Esophagus (tissue), 2 donors: ENCODE data around the gene HELB. TPM values are rescaled to one million over a fixed set of nuclear protein-coding genes. Genes with fewer than 3 reads are reported as not detected.

Experiments
- H3K27ac ChIP-seq, 2 donors: one replicate each; pipeline ENCODE4 v1.5.1; 2013; ENCODE audit warnings: low read depth in 2 of 2, mild to moderate bottlenecking in 2 of 2, inconsistent platforms in 1 of 2, low read length in 1 of 2, moderate library complexity in 1 of 2
- H3K27me3 ChIP-seq, 2 donors: one replicate each; pipeline ENCODE4 v1.6.1; 2013; ENCODE audit warnings: low read length in 2 of 2, control low read depth in 1 of 2, mild to moderate bottlenecking in 1 of 2; ENCODE audit not compliant: insufficient read depth in 2 of 2, control insufficient read depth in 1 of 2
- H3K36me3 ChIP-seq, 2 donors: one replicate each; pipeline ENCODE4 v1.6.1; 2013; ENCODE audit warnings: low read length in 1 of 2; ENCODE audit not compliant: control insufficient read depth in 2 of 2, insufficient read depth in 2 of 2
- H3K4me1 ChIP-seq, 2 donors: one replicate each; pipeline ENCODE4 v1.6.1; 2013; ENCODE audit warnings: low read length in 1 of 2; ENCODE audit not compliant: control insufficient read depth in 2 of 2, insufficient read depth in 2 of 2
- H3K4me3 ChIP-seq, 2 donors: one replicate each; pipeline ENCODE4 v1.5.1; 2013; ENCODE audit warnings: low read length in 2 of 2, mild to moderate bottlenecking in 2 of 2, low read depth in 1 of 2, moderate library complexity in 1 of 2
- H3K9me3 ChIP-seq, 2 donors: one replicate each; pipeline ENCODE4 v1.6.1; 2013; ENCODE audit warnings: mild to moderate bottlenecking in 2 of 2, low read depth in 1 of 2, low read length in 1 of 2, moderate library complexity in 1 of 2; ENCODE audit not compliant: control insufficient read depth in 2 of 2, insufficient read depth in 1 of 2
- WGBS, 2 donors: extraction: QIAGEN DNeasy Blood & Tissue Kit; methylation state at CpG; one replicate each; pipeline ENCODE4 v1.1.7; 2013; 5-methylcytosine and 5-hydroxymethylcytosine counted together
- polyA plus RNA-seq, 2 donors: library from polyadenylated mRNA; stranded (reverse); fragments of 200-250 nt; gene quantifications; one replicate each; pipeline ENCODE4 v1.2.3, GENCODE V29; 2013
- donor health status: healthy with polysubstance abuse.
- donor health status: Bipolar disorder and iron deficiency.

Gene HELB
- under 1 TPM; 0.31 to 0.57 TPM for polyA plus RNA-seq

DNA sequence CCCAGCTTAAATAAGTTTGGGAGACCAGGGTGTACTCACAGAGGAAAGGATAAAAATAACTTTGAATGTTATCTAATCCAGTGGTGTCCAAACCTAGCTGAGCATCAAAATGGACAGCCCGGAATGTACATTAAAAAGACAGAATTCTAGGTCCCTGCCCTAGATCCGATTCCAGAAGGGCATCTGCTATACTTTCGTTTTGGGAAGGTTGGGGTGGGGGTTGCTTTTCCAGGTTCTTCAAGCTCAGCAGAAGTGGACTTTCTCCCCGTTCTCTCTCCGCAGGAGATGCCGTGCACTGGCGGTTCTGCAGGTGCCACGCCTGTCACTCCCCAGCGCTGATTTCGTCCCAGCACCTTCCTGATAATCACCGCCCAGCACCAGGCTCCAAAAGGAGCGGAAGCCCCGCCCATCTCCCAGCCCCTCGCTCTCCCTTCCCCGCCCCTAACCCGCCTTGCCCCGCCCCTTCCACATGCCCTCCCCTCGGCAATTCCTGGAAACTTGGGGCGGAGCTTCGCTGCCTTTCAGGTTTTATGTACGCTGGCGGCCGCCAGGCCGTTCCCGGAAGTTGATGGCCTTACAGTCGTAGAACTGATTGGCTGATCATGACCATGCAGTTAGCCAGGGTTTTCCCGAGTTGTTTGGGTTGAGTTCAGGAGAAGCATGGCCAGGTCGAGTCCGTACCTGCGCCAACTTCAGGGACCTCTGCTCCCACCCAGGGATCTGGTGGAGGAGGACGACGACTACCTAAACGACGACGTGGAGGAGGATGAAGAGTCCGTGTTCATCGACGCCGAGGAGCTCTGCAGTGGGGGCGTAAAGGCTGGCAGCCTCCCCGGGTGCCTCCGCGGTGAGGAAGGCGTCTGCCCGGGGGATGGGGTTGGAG lies at the start of gene HELB:
Gene HELB, plus strand, starts transcription at position 550 of the 883 bp plus-strand sequence. Its CDS starts 111 bp downstream, at position 661.
- peak within 1 kb of the TSS; percentile 90 to 93 for H3K27ac ChIP-seq
- no peaks in the 10 kb centered on the region for H3K9me3 ChIP-seq
- no peaks in the 10 kb centered on the region for H3K4me1 ChIP-seq
- H3K4me3 ChIP-seq: peak within 1 kb of the TSS; percentile 88 to 96
- H3K27me3 ChIP-seq: no peaks in the 10 kb centered on the region
- H3K36me3 ChIP-seq: no peaks in the 10 kb centered on the region
- 0% methylated on average over 45 of the region's 45 CpGs for WGBS, 2 donors

DNA sequence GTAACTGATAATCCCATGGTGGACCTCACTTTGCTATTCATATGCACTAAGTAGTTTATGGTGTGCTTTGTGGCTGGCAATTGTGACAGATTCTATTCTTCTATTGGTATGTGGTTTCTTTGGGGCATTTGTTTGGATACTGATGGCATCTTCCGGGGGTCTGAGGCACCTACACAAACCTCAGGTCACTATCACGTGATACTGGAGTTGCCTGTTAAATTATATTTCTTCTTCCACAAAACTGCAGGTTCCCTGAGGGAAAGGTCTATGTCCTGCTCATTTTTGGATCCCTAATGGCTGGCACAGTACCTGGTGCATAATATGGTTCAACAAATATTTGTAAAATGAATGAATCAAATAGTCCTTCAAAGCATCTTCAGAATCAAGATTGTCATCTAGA lies 49.5 kb upstream of the HELB start:
- Histone ChIP-seq H3K27me3 (no peaks in the 10 kb centered on the region), H3K36me3 (no peaks in the 10 kb centered on the region), H3K27ac (no peak overlapping the region), H3K4me3 (no peak overlapping the region), H3K4me1 (no peaks in the 10 kb centered on the region), H3K9me3 (no peaks in the 10 kb centered on the region)
- 89 to 92% methylated on average over 2 of the region's 2 CpGs for WGBS, 2 donors

DNA sequence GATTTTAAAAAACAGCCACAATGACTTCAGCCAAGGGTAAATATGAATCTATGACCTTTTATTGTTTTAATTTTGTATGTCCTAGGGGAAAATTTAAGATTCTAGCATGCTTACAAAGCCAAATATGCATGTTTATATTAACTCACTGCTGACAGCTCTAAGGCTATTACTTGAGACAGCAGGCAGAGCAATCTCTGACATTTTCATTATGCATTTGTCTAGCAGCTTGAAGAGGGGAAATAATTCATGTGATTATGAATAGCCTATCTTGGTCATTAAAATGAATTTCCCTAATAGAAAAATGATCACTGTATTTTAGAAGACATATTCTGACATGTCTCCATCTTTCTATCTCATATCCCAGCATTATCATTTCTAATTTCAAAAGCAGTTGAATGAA lies 46.6 kb upstream of the HELB start:
- H3K4me1 ChIP-seq: no peaks in the 10 kb centered on the region
- H3K36me3 ChIP-seq: no peaks in the 10 kb centered on the region
- no peak overlapping the region for H3K27ac ChIP-seq
- H3K27me3 ChIP-seq: no peaks in the 10 kb centered on the region
- no peak overlapping the region for H3K4me3 ChIP-seq
- no peaks in the 10 kb centered on the region for H3K9me3 ChIP-seq

DNA sequence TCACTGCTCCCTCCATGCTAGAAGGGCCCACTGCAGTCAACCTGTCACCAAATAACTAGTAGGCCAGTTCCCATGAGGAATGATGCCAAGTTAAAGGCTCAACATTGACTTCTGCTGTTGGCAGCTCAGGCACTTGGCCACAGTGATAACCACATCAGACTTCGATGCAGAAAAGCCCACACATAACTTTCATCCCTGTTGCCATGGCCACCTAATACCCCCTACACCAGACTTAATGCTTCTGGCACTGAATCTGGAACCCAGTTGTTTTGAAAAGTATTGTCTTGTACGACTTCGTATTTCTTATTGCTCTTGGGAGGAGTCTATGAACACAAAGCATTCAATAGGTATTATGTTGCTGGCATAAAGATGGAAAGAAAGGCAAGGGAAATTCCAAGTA lies 44.3 kb upstream of the HELB start:
- no peaks in the 10 kb centered on the region for H3K9me3 ChIP-seq
- no peak overlapping the region for H3K4me3 ChIP-seq
- WGBS, 2 donors: 31 to 61% methylated on average over 3 of the region's 3 CpGs
- H3K4me1 ChIP-seq: no peaks in the 10 kb centered on the region
- H3K27me3 ChIP-seq: no peaks in the 10 kb centered on the region
- no peaks in the 10 kb centered on the region for H3K36me3 ChIP-seq
- H3K27ac ChIP-seq: no peak overlapping the region

DNA sequence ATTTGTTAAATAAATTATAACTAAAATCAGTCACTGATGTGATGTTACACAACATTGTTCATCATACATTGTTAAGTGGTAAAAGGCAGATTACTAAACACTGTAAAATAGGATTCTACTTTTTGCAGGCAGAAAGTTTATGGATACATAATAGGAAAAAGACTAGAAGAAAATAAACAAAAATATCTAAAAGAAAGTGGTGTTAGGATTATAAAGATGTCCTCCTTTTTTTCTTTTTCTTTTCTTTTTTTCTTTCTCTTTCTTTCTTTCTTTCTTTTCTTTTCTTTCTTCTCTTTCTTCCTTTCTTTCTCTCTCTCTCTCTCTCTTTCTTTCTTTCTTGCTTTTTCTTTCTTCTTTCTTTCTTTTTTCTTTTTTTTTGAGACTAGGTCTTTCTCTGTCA lies 39.6 kb upstream of the HELB start:
- Histone ChIP-seq H3K4me1 (no peaks in the 10 kb centered on the region), H3K9me3 (no peaks in the 10 kb centered on the region), H3K27me3 (no peaks in the 10 kb centered on the region), H3K36me3 (no peaks in the 10 kb centered on the region), H3K27ac (no peak overlapping the region), H3K4me3 (no peak overlapping the region)

DNA sequence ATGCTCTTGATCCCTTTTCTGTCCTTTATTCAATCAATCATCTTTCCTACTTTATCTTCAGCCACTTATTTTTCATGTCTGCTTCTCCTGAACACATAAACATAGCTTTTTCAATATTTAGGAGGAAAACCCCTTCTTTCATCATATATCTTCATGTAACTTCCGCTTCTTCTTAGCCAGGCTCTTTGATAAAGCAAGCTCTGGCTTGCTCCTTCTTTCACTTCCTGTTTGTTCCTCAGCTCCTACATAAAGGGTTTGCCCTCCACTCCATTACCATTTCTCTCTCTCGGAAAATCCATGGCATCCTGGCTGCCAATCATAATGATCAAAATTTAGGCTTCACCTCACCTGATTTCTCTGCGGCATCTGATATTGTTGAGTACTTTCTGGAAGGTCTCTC lies 33.7 kb upstream of the HELB start:
- Histone ChIP-seq H3K27me3 (no peaks in the 10 kb centered on the region), H3K27ac (no peak overlapping the region), H3K9me3 (no peaks in the 10 kb centered on the region), H3K36me3 (no peaks in the 10 kb centered on the region), H3K4me3 (no peak overlapping the region), H3K4me1 (no peaks in the 10 kb centered on the region)
- WGBS, 2 donors: 55 to 61% methylated on average over 3 of the region's 3 CpGs

DNA sequence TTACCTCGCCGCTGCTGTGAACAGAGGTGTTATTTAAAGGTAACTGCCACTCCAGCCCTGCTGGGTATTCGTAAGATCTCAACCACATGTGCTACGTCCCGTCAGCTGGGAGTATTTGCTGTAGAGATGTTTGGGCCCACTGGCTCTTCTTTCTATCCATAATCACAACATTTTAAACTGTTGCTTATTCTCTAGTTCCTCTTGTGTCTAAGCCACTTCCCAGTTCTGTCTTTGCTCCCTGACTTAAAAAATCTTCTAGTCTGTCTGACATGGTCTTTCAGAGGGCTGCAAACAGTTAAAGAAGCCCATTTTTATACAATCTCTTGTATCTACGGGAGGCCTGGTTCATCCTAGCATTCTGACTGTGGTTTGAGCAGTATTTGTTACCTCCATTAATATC lies 33.2 kb upstream of the HELB start:
- H3K9me3 ChIP-seq: no peaks in the 10 kb centered on the region
- H3K4me3 ChIP-seq: no peak overlapping the region
- WGBS, 2 donors: 82 to 83% methylated on average over 6 of the region's 6 CpGs
- no peaks in the 10 kb centered on the region for H3K4me1 ChIP-seq
- no peaks in the 10 kb centered on the region for H3K27me3 ChIP-seq
- H3K36me3 ChIP-seq: no peaks in the 10 kb centered on the region
- no peak overlapping the region for H3K27ac ChIP-seq

DNA sequence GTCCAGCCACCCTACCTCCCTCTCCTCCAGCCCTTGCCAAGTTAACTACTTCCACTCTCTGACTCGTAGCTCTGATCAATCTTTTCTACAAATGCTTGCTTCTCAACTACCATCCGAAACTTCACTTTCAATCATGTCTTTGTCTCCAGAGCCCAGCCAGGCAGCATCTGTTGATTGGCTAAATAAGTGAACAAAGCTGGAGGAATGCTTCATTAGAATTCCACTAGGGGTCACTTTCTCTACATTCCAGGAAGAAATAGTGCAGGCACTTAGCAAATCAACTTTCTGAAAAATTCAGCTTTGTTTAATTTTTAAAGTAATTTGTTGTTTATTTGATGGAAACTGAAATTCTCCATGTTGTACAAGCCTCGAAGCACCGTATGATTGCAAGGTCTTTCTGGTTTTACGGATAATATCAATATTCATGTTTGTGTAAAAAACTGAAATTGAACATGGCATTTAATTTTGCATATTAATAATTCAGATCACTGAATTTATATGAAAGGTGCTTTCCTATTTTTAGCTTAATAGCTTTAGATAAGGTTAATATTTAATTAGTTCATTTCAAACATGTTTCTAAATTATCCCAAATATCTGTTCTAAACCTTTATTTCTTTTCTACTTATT lies 32.4 kb upstream of the HELB start:
- no peak overlapping the region for H3K4me3 ChIP-seq
- H3K27ac ChIP-seq: no peak overlapping the region
- H3K36me3 ChIP-seq: no peaks in the 10 kb centered on the region
- WGBS, 2 donors: 55 to 58% methylated on average over 5 of the region's 5 CpGs
- no peaks in the 10 kb centered on the region for H3K4me1 ChIP-seq
- no peaks in the 10 kb centered on the region for H3K27me3 ChIP-seq
- no peaks in the 10 kb centered on the region for H3K9me3 ChIP-seq

DNA sequence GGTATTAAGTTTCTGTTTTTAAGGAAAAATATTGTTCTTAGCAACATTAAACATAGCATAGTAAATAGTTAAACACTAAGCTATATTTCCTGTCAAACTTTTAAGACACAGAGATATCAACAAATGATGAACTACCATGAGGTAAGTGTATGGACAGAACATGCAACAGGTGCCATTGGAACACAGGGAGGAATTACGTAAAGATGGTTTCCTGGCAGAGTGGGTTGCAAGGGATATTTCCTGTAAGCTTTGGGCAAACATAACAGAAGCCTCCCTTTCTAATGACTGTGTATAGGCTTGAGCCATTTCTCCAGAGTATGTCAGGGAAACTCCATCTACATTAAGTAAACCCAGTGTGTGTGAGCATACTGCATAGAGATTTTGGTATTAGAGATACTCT lies 31.7 kb upstream of the HELB start:
- H3K9me3 ChIP-seq: no peaks in the 10 kb centered on the region
- 85 to 90% methylated on average over 1 of the region's 1 CpG for WGBS, 2 donors
- no peaks in the 10 kb centered on the region for H3K27me3 ChIP-seq
- no peak overlapping the region for H3K4me3 ChIP-seq
- H3K4me1 ChIP-seq: no peaks in the 10 kb centered on the region
- H3K27ac ChIP-seq: no peak overlapping the region
- H3K36me3 ChIP-seq: no peaks in the 10 kb centered on the region

DNA sequence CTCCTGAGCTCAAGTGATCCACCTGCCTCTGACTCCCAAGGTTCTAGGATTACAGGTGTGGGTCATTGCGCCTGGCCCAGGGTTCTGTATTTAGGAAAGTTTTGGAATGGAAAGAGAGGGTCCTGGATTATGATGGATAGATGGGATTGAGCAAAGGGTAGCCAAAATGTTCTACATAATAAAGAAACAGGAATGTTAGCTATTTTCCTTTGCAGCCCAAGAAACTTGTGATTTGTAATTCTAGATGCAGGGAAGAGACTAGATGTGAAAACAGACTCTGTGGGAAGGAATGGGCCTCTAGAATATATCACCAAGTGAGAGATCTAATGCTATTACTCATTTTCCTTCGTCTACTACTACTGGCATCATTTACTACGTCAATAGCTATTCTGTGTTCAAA lies 29.6 kb upstream of the HELB start:
- Histone ChIP-seq H3K9me3 (no peaks in the 10 kb centered on the region), H3K4me3 (no peak overlapping the region), H3K4me1 (no peaks in the 10 kb centered on the region), H3K27ac (no peak overlapping the region), H3K36me3 (no peaks in the 10 kb centered on the region), H3K27me3 (no peaks in the 10 kb centered on the region)
- 61% methylated on average over 3 of the region's 3 CpGs for whole genome bisulfite sequencing, 2 donors
